HCT116 (cell line): ENCODE measurements around the gene GRIP2. TPM values are rescaled to one million over a fixed set of nuclear protein-coding genes. Genes with fewer than 3 reads are reported as not detected.

Source experiments
- ATAC-seq: fragments of 200-7000 bp; cut with Tn5 transposase; 2 replicates; pipeline ENCODE4 v1.9.1; 2020; ENCODE audit warnings: mild to moderate bottlenecking, moderate library complexity
- BruUV-seq: library from RNA; stranded (reverse); fragments of 400-500 nt; replicated peaks from 2 replicates; lab custom pipeline; 2021; lab: Mats Ljungman, UMichigan
- CTCF ChIA-PET: fragments of 300-600 bp; sonication (Branson Sonifier 250); formaldehyde crosslinking; loops from one replicate; lab custom pipeline; 2021; ENCODE audit warnings: antibody characterized with exemption; lab: Charles Lee
- POLR2A ChIA-PET: fragments of 300-600, 350-600 bp; sonication (Branson Sonifier 250); formaldehyde crosslinking; loops from one replicate; lab custom pipeline; 2021; ENCODE audit warnings: antibody characterized with exemption; lab: Charles Lee
- RAD21 ChIA-PET, 2 experiments: fragments of 300-600 bp; sonication (Branson Sonifier 250); formaldehyde crosslinking; loops; one replicate each; lab custom pipeline; 2023; ENCODE audit warnings: low total read pairs in 2 of 2; ENCODE audit not compliant: uncharacterized antibody in 2 of 2, unreplicated experiment in 2 of 2, low non-redundant PET in 1 of 2; lab: Charles Lee
- DNase-seq: peaks from one replicate; pipeline ENCODE4 v3.0.0-alpha.2; 2010; ENCODE audit warnings: low read depth, low spot score
- H2AFZ ChIP-seq: fragments of 200-600 bp; shearing (Covaris generic), sonication (generic); 2 replicates; pipeline ENCODE4 v1.6.1; 2017; ENCODE audit warnings: low read depth, mixed run types, mixed read lengths, antibody characterized with exemption, low read length; ENCODE audit not compliant: poor library complexity, severe bottlenecking
- H3K27ac ChIP-seq: 2 replicates; pipeline ENCODE4 v1.5.1; 2012; ENCODE audit warnings: low read depth, low read length
- H3K27me3 ChIP-seq: fragments of 200-600 bp; sonication (generic); 2 replicates; pipeline ENCODE4 v1.6.1; 2016; ENCODE audit warnings: mixed run types, low read length, mixed read lengths; ENCODE audit not compliant: insufficient read depth
- H3K36me3 ChIP-seq, 2 experiments: fragments of 200-500 bp in 1 of 2; fragments of 200-600 bp in 1 of 2; sonication (Bioruptor generic) in 1 of 2; sonication (generic) in 1 of 2; 2 replicates each; pipeline versions ENCODE4 v1.5.1 to v1.6.1; 2014 to 2016; ENCODE audit warnings: low read length in 2 of 2, inconsistent platforms in 1 of 2, mixed read lengths in 1 of 2, mixed run types in 1 of 2; ENCODE audit not compliant: insufficient read depth in 2 of 2, control insufficient read depth in 1 of 2
- H3K4me1 ChIP-seq, 2 experiments: fragments of 200-600 bp in 1 of 2; sonication (generic) in 1 of 2; 2 replicates each; pipeline versions ENCODE4 v1.5.1 to v1.6.1; 2012 to 2017; ENCODE audit warnings: low read length in 2 of 2, inconsistent platforms in 1 of 2, mild to moderate bottlenecking in 1 of 2, mixed read lengths in 1 of 2, mixed run types in 1 of 2, moderate library complexity in 1 of 2; ENCODE audit not compliant: insufficient read depth in 2 of 2, control insufficient read depth in 1 of 2
- H3K4me2 ChIP-seq: fragments of 200-600 bp; sonication (generic); 2 replicates; pipeline ENCODE4 v1.6.1; 2017; ENCODE audit warnings: mixed run types, low read length, mixed read lengths
- H3K4me3 ChIP-seq, 2 experiments: fragments of 200-600 bp in 1 of 2; sonication (generic) in 1 of 2; replicated peaks in 1 of 2; 2 replicates each; pipeline ENCODE4 v1.5.1; 2011 to 2016; ENCODE audit warnings: low read length in 2 of 2, control low read depth in 1 of 2, low read depth in 1 of 2, mild to moderate bottlenecking in 1 of 2, mixed read lengths in 1 of 2, mixed run types in 1 of 2
- H3K79me2 ChIP-seq: fragments of 200-600 bp; sonication (generic); 2 replicates; pipeline ENCODE4 v1.6.1; 2017; ENCODE audit warnings: mild to moderate bottlenecking, mixed run types, low read length, moderate library complexity, mixed read lengths; ENCODE audit not compliant: insufficient read depth
- H3K9ac ChIP-seq: fragments of 200-600 bp; sonication (generic); 2 replicates; pipeline ENCODE4 v1.6.1; 2016; ENCODE audit warnings: low read length, mixed read lengths
- H3K9me2 ChIP-seq: fragments of 200-600 bp; sonication (generic), shearing (Covaris generic); 2 replicates; pipeline ENCODE4 v1.6.1; 2017; ENCODE audit warnings: mixed run types, mild to moderate bottlenecking, moderate library complexity; ENCODE audit not compliant: insufficient read depth
- H3K9me3 ChIP-seq, 2 experiments: fragments of 200-500 bp in 1 of 2; fragments of 200-600 bp in 1 of 2; sonication (Bioruptor generic) in 1 of 2; sonication (generic) in 1 of 2; 2 replicates each; pipeline ENCODE4 v1.6.1; 2014 to 2017; ENCODE audit warnings: low read length in 2 of 2, mixed read lengths in 2 of 2, inconsistent platforms in 1 of 2, low read depth in 1 of 2, mild to moderate bottlenecking in 1 of 2, mixed run types in 1 of 2, moderate library complexity in 1 of 2; ENCODE audit not compliant: control insufficient read depth in 1 of 2, insufficient read depth in 1 of 2
- H4K20me1 ChIP-seq: fragments of 200-600 bp; sonication (generic), shearing (Covaris generic); 2 replicates; pipeline ENCODE4 v1.6.1; 2017; ENCODE audit warnings: mixed run types, mild to moderate bottlenecking, moderate library complexity; ENCODE audit not compliant: insufficient read depth
- CEBPB ChIP-seq: IDR thresholded peaks from 2 replicates; pipeline ENCODE4 v1.6.1; 2012; ENCODE audit warnings: low read depth
- ELF1 ChIP-seq: IDR thresholded peaks from 2 replicates; pipeline ENCODE4 v1.6.1; 2012; ENCODE audit warnings: low read depth, borderline replicate concordance
- EZH2 ChIP-seq: fragments of 200-600 bp; sonication (generic); IDR thresholded peaks from 2 replicates; pipeline ENCODE4 v1.6.1; 2017; ENCODE audit warnings: antibody characterized with exemption, mixed run types
- FOSL1 ChIP-seq: IDR thresholded peaks from 2 replicates; pipeline ENCODE4 v1.6.1; 2012; ENCODE audit warnings: low read depth
- JUND ChIP-seq: IDR thresholded peaks from 2 replicates; pipeline ENCODE4 v1.6.1; 2012
- POLR2A ChIP-seq: IDR thresholded peaks from 2 replicates; pipeline ENCODE4 v1.7.0; 2011; ENCODE audit warnings: borderline replicate concordance; ENCODE audit not compliant: insufficient read depth, insufficient read length; ENCODE audit errors: extremely low read depth
- POLR2AphosphoS5 ChIP-seq: IDR thresholded peaks from 2 replicates; pipeline ENCODE4 v1.6.1; 2011; ENCODE audit warnings: mild to moderate bottlenecking, low read depth, low read length, moderate library complexity
- SIN3A ChIP-seq: IDR thresholded peaks from 2 replicates; pipeline ENCODE4 v1.6.1; 2012; ENCODE audit warnings: low read depth
- YY1 ChIP-seq: IDR thresholded peaks from 2 replicates; pipeline ENCODE4 v1.6.1; 2011; ENCODE audit warnings: low read length, low read depth, moderate library complexity, mild to moderate bottlenecking; ENCODE audit not compliant: insufficient replicate concordance; ENCODE audit errors: extremely low read depth
- ZFX ChIP-seq: fragments of 450-650 bp; IDR thresholded peaks from 2 replicates; pipeline ENCODE4 v1.6.1; 2017
- ZNF274 ChIP-seq: fragments of 200-500 bp; sonication (Bioruptor generic); IDR thresholded peaks from 2 replicates; pipeline ENCODE4 v1.6.1; 2014; ENCODE audit warnings: mild to moderate bottlenecking, low read depth, low read length, inconsistent platforms
- intact Hi-C: fragments of 100-400 bp; cut with micrococcal nuclease; formaldehyde crosslinking; loops from 2 replicates; pipeline ENCODE4 v1.10.0; 2022
- total RNA-seq: library from RNA; stranded (reverse); gene quantifications from one replicate; pipeline ENCODE4 v1.2.1, GENCODE V29; 2021; ENCODE audit not compliant: unreplicated experiment
- TF ChIP-seq, protein P1 (sequence below): IDR thresholded peaks from 2 replicates; pipeline ENCODE4 v1.6.1; 2012

GRIP2 gene
- total RNA-seq, 1 experiment from 2014 or later = 0.34 TPM

DNA sequence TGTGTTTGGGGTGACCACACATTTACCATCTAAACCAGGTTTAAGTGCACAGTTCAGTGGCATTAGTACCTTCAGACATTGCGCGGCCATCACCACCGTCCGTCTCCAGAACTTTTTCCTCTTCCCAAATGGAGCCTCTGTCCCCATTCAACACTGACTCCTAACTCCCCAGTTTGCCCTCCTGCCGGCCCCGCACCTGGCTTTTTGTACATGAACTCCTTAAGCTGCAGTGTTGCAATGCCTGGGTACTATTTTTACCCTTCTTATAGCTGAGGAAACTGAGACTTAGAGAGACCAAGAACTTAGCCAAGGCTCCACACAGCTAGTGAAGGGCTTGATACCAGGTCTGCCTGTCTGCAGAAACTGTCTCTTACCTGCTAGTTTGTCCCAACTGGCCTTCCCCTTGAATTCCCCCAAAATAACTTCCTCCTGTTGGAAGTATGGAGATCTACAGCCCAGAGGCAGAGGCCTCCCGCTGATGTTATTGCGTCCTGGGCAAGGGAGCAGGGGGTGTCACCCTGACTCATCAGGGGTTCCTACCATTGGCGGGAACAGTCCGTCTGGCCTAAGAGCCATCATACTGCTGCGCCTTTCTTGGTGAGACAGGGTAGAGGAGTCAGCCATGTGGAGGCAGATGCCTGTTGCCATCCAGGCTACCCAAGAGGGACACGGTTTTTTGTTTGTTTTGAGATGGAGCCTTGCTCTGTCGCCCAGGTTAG is 65.6 kb downstream of the GRIP2 start:
- ATAC-seq (no peak), DNase-seq (no peak)
- H3K9ac ChIP-seq = no peak overlapping the region
- H3K27me3 ChIP-seq = no peaks in the 10 kb centered on the region
- TF ChIP-seq SIN3A = no peak
- no peak for TF ChIP-seq ZNF274
- no peak for TF ChIP-seq FOSL1
- no peak for TF ChIP-seq ELF1
- no peak for TF ChIP-seq POLR2A
- TF ChIP-seq EZH2 = no peak
- TF ChIP-seq, protein P1, sequence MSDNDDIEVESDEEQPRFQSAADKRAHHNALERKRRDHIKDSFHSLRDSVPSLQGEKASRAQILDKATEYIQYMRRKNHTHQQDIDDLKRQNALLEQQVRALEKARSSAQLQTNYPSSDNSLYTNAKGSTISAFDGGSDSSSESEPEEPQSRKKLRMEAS = no peak
- TF ChIP-seq ZFX = no peak
- TF ChIP-seq POLR2AphosphoS5 = no peak
- no peak for TF ChIP-seq YY1
- TF ChIP-seq CEBPB = no peak
- TF ChIP-seq JUND = no peak
- RAD21 ChIA-PET = no interaction called here
- peaks cover 19 to 30% of the 10 kb centered on the region in 2 experiments; a peak in 3 of 4 replicates for H3K36me3 ChIP-seq
- no peaks in the 10 kb centered on the region for H4K20me1 ChIP-seq
- no TSS peak for BruUV-seq
- CTCF ChIA-PET = no interaction called here
- no peak overlapping the region for H2AFZ ChIP-seq
- H3K4me2 ChIP-seq = no peak overlapping the region
- no peak overlapping the region for H3K4me3 ChIP-seq
- no peak overlapping the region for H3K27ac ChIP-seq
- POLR2A ChIA-PET = no interaction called here
- intact Hi-C loops = no loop called here
- no peaks in the 10 kb centered on the region for H3K79me2 ChIP-seq
- peaks cover 16 to 24% of the 10 kb centered on the region in 2 experiments for H3K4me1 ChIP-seq
- H3K9me3 ChIP-seq = no peaks in the 10 kb centered on the region
- no peaks in the 10 kb centered on the region for H3K9me2 ChIP-seq
